RWPE1 (cell line): ENCODE measurements around the gene ENO4.

ENCODE experiments used
- CTCF ChIA-PET: fragments of 350-600 bp; sonication (Branson Sonifier 250); formaldehyde crosslinking; extraction: SDS; loops from one replicate; lab custom pipeline; 2021; lab: Yijun Ruan, JAX
- POLR2A ChIA-PET: fragments of 400-600 bp; formaldehyde crosslinking; extraction: SDS; loops from one replicate; lab custom pipeline; 2020; ENCODE audit warnings: antibody characterized with exemption; ENCODE audit not compliant: low non-redundant PET; lab: Yijun Ruan, JAX
- DNase-seq: peaks from one replicate; pipeline ENCODE4 v3.0.0; 2012; ENCODE audit warnings: low spot score
- H3K27ac ChIP-seq: fragments of 450-650 bp; 2 replicates; pipeline ENCODE4 v1.5.1; 2017
- TF ChIP-seq, protein P1 (sequence below): fragments of 450-650 bp; conservative IDR thresholded peaks from 2 replicates; pipeline ENCODE4 v1.5.1; 2017; ENCODE audit warnings: low read depth, mild to moderate bottlenecking

ENO4 gene

DNA sequence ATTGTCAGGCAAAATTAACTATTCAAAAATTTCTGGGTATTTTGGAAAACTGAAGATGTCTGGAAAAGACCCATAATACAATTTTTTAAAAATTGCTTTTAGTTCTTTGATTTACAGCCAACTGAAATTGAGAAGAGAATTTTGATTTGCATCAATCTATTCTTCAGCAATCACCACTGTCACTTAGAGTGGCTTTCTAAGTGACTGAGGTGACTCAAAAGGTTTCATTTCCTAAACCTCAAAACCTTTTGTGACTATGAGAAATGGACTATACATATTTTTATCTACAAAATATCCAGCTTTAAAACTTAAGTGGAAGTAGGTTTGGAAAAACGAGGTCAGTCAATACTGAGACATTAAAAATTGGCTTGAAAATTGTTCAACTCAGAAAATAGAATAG, 60.0 kb downstream of the ENO4 start:
- TF ChIP-seq, protein P1, sequence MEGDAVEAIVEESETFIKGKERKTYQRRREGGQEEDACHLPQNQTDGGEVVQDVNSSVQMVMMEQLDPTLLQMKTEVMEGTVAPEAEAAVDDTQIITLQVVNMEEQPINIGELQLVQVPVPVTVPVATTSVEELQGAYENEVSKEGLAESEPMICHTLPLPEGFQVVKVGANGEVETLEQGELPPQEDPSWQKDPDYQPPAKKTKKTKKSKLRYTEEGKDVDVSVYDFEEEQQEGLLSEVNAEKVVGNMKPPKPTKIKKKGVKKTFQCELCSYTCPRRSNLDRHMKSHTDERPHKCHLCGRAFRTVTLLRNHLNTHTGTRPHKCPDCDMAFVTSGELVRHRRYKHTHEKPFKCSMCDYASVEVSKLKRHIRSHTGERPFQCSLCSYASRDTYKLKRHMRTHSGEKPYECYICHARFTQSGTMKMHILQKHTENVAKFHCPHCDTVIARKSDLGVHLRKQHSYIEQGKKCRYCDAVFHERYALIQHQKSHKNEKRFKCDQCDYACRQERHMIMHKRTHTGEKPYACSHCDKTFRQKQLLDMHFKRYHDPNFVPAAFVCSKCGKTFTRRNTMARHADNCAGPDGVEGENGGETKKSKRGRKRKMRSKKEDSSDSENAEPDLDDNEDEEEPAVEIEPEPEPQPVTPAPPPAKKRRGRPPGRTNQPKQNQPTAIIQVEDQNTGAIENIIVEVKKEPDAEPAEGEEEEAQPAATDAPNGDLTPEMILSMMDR: no peak
- DNase-seq: no peak
- CTCF ChIA-PET: interaction anchor here (0.6 to 0.9 kb wide), 3 partner anchors 81 to 291 kb away, joined by 4 to 5 read pairs (median 4); no protein-coding TSS in a partner anchor
- POLR2A ChIA-PET: no interaction called here
- H3K27ac ChIP-seq: no peak overlapping the region

DNA sequence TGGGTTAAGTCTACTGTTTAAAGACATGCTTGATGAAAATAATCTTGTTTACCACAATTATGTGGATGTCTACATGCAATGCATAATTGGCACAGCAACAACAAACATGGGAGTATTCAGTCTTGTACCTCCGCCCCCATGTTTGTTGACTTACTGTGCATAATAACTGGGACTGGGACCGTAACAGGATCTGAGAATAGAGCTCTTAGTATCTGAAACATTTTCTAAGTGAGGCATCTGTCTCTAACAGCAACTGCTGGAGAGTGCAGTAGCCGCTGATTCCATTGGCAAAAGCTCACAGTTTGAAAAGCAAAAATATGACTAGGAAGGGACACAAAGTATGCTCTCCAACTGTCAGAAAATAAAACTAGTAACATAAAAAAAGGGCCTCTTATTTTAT, 61.6 kb downstream of the ENO4 start:
- TF ChIP-seq, protein P1: no peak
- CTCF ChIA-PET: interaction anchor here (0.6 to 1.0 kb wide), 2 partner anchors 123 to 124 kb away, joined by 3 to 4 read pairs; no protein-coding TSS in a partner anchor
- DNase-seq: no peak
- POLR2A ChIA-PET: no interaction called here
- H3K27ac ChIP-seq: no peak overlapping the region

DNA sequence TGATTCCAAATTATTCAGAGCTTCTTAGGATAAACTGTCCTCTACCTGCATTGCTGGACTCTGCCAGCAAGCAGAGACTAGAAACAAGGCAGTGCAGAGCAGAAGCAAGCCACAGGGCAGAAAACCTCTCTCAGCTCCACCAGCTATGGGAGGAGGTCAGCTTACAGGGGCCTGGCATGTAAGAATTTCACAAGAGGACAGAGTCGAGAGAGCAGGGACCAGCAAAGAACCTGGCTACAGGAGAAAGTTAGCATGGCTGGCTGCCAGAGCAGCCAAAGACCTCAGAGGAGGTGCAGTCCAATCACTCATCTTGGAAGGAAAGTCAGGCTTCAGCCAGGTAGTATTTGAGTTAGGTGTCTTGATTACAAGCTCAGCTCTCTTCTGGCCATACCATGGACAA, 62.9 kb downstream of the ENO4 start:
- POLR2A ChIA-PET: no interaction called here

DNA sequence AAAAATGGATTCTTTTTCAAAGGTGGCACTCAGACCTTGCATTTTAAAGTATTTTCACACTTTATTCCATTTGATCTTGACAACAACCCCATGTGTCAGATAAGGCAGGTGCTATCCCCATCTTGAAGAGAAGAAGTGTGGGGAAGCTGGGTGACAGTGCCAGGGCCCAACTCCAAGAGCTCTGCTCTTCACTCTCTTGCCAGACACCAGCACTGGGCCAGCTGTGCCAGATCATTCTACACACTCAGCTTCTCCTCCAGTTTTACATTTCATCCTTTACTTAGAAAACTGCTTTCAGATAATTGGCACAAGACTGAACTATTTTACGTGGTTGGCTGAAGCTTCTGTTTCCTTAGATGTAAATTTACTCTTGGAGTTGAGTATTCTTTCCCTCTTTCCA, 64.4 kb downstream of the ENO4 start:
- CTCF ChIA-PET: no interaction called here
- POLR2A ChIA-PET: no interaction called here

More for the DNA sequence above, 62.9 kb downstream of the ENO4 start:
- TF ChIP-seq, protein P1: no peak
- DNase-seq: no peak
- CTCF ChIA-PET: interaction anchor here (0.6 to 1.0 kb wide), 4 partner anchors 14 to 349 kb away, joined by 3 to 4 read pairs (median 3); no protein-coding TSS in a partner anchor
- no peak overlapping the region for H3K27ac ChIP-seq

DNA sequence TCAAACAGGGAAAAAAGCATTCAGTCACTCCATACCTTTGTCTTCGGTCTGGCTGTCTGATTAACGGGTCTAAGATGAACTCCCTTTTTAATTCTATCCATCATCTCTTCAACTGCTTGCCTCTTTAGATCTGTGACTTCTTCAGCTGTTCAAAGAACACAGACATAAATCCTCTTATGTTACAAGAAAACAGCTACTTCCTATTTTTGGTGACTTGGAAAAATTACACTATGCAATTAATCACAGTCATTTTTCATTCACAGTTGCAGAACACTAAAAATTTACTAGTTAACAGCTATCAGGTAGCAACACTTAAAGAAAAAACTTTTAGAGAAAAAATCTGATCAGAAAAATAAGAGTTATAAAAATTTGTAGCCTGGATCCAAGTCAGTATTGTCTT, 66.0 kb downstream of the ENO4 start:
- TF ChIP-seq, protein P1: no peak
- ChIA-PET POLR2A (no interaction called here), CTCF (interaction anchor here (0.7 kb wide), 1 partner anchor 259 kb away, joined by 3 read pairs; no protein-coding TSS in a partner anchor)
- DNase-seq: no peak
- H3K27ac ChIP-seq: no peak overlapping the region

More for the DNA sequence above, 64.4 kb downstream of the ENO4 start:
- TF ChIP-seq, protein P1: no peak
- no peak overlapping the region for H3K27ac ChIP-seq
- no peak for DNase-seq

DNA sequence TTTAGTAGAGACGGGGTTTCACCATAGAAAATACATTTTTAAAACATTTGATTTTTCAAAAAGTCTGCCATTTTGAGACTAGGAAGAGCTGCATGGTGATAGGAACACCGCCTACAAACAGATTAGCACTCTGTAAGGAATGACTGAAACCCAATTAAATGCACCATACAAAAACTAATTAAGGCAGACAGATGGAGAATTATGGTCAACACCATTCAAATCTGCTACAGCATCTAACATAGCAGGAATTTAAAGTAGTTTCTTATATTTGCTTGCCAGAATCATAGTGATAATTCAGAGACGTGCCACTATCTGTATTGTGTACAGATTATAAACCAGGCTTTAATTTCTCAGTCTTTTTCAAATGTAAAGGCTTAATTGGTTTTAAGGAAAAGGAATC, 68.2 kb downstream of the ENO4 start:
- ChIA-PET POLR2A (no interaction called here), CTCF (interaction anchor here (0.6 to 0.7 kb wide), 3 partner anchors 20 to 75 kb away, joined by 3 to 4 read pairs (median 3); no protein-coding TSS in a partner anchor)
- H3K27ac ChIP-seq: no peak overlapping the region
- TF ChIP-seq, protein P1: no peak
- no peak for DNase-seq
